HG02943 (cell line): ENCODE data around the gene IL17RA.
A peak's percentile ranks its signal among the peaks of the same experiment; 100 is the strongest.

Source experiments
- ATAC-seq: cut with Tn5 transposase; IDR thresholded peaks from one replicate; pipeline ENCODE4 v1.9.1; 2021; ENCODE audit warnings: mild to moderate bottlenecking, low read depth, moderate library complexity; ENCODE audit not compliant: unreplicated experiment

IL17RA gene

DNA sequence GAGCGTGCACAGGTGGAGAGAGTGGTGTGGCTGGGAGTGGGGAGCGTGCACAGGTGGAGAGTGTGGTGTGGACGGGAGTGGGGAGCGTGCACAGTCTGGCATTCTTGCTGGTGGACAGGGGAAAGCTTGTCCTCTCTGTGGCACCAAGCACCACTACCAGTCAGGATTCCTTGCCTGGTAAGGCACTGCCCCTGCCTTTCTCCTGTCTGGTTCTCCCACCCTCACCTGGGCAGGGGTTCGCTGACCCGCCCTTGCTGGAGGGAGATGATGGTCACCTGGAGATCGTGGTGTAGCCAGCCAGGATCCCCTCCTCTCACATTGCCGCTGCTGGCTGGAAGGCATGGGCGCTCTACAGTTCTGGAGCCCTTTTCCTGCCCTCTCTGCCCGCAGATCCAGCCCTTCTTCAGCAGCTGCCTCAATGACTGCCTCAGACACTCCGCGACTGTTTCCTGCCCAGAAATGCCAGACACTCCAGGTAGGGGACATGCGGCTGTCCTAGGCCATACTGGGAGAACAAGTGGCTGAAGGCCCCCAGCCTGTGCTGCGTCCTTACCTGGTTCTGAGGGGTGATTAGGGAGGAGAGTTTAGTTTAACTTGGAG, 19.6 kb downstream of the IL17RA start:
- no peak for ATAC-seq

DNA sequence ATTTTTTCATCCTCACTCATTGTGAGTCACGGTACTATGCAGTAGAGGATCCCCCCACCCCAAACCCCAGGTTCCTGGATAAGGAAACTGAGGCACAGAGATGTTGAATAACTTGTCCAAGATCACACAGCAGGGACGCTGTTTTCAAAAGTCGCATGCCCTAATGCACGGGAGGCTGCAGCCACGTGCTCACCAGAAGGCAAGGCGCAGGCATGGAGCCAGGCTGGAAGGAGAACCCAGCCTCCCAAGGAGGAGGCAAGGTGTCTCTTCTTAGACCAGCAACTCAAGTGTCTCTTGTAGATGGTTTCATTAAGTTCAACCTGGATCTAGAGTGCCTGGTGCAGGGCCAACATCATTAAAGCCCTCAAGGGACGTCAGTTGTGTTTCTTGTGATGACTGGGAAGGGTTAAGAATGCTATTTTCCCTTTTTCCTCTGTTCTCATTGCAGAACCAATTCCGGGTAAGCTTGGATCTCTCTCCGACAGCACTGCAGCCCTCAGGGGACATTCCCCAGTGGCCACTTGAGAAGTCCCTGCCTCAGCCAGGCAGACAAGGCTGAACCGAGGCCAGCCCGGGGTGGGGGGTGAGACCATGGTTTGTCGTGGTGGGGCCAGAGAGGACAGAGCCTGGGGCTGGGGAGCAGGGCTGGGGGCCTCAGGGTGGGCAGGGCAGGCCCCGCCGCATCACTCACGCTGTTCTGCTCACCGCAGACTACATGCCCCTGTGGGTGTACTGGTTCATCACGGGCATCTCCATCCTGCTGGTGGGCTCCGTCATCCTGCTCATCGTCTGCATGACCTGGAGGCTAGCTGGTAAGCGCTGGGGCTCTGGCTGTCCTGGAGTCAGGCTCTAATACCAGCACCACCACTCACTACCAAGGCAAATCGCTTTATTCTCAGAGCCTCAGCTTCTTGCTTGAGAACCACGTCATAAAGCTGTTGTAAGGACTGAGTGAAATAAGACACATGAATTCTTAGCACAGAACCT, 20.6 kb downstream of the IL17RA start:
- no peak for ATAC-seq

GRCh38 chr22:17106161-17106784, 21.5 kb downstream of the IL17RA start:
- ATAC-seq = peak; percentile 64

DNA sequence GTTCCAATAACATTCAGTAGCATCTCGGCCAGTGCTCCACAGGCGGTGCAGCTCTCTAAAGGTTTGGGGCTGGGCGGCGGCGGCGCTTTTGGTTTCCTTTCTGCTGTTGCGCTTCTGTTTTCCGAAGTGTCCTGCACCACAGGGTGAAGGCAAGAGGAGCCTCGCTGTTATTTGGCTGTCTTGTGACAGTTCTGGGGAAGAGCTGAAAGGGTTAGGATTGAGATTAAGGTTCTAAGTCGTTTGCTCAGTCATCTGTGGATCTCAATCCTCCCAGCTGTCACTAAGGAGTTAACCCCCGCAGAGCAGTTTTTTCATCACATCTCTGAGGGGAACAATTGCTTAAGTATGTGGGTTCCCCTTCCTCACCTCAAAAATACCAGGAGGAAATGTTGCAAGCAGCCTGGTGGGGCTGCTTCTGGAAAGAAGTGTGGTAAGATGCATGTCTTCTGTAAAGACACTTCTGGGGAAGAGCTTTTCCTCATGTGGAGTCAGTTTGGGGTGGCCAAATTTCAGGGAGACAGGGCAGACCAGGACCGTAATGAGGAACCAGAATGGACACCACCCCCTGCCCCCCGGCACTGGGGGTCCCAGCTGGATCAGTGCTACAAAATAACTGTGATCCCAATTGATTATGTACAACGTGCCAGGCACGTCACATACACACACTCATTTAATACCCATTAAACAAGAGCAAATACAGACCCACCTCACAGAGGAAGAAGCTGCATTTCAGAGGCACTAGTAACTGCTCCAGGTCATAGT, 22.2 kb downstream of the IL17RA start:
- peak; percentile 47 for ATAC-seq

GRCh38 chr22:17107547-17107810, 22.7 kb downstream of the IL17RA start:
- ATAC-seq = no peak

GRCh38 chr22:17108256-17109112, 23.7 kb downstream of the IL17RA start:
- ATAC-seq = no peak

GRCh38 chr22:17109113-17109865, 24.5 kb downstream of the IL17RA start:
- no peak for ATAC-seq

- no peak for ATAC-seq
Measured at GRCh38 chr22:17109976-17110375, 25.2 kb downstream of the IL17RA start.

DNA sequence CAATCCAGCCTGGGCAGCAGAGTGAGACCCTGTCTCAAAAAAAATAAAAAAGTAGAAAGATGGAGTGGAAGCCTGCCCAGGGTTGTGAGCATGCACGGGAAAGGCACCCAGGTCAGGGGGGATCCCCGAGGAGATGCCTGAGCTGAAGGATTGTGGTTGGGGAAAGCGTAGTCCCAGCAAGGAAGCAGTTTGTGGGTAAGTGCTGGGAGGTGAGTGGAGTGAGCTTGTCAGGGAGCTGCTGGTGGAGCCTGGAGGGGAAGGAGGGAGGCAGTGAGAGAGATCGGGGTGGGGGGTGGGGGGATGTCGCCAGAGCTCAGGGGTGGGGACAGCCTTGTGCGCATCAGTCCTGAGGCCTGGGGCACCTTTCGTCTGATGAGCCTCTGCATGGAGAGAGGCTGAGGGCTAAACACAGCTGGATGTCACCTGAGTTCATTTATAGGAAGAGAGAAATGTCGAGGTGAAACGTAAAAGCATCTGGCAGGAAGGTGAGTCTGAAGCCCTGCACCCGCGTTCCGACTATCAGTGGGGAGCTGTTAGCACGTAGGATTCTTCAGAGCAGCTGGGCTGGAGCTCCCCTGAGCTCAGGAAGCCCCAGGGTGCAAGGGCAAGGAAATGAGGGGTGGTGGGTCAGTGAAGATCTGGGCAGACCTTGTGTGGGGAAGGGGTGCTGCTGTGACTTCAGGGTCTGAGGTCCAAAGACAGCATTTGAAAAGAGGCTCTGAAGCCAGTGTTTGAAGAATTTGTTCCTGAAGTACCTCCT, 26.2 kb downstream of the IL17RA start:
- ATAC-seq = no peak

DNA sequence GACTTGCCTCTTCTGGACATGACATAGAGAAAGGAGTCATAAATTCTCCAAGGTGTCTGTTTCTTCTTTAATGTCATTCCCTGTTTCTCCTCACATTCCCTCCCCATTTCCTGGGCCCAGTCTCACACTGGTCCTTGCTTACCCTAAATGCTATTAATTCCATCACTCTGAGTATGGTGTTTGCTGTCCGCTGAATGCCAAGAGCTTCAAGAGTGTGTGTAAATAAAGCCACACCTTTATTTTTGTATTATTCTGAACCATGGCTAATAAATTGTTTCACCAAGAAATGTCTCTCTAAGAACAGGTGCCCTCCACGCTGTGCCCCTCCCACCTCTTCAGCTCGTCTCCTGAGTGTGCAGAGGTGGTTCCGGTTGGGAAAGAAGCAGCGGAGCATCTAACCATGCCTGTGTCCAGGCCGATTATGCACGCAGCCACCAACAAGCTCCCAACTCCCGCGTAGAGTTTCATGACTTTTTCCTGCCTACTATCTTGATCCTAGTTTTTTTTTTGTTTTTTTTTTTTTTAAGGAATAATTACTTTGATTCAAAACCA, 27.8 kb downstream of the IL17RA start:
- no peak for ATAC-seq

GRCh38 chr22:17113600-17113999, 28.8 kb downstream of the IL17RA start:
- no peak for ATAC-seq

DNA sequence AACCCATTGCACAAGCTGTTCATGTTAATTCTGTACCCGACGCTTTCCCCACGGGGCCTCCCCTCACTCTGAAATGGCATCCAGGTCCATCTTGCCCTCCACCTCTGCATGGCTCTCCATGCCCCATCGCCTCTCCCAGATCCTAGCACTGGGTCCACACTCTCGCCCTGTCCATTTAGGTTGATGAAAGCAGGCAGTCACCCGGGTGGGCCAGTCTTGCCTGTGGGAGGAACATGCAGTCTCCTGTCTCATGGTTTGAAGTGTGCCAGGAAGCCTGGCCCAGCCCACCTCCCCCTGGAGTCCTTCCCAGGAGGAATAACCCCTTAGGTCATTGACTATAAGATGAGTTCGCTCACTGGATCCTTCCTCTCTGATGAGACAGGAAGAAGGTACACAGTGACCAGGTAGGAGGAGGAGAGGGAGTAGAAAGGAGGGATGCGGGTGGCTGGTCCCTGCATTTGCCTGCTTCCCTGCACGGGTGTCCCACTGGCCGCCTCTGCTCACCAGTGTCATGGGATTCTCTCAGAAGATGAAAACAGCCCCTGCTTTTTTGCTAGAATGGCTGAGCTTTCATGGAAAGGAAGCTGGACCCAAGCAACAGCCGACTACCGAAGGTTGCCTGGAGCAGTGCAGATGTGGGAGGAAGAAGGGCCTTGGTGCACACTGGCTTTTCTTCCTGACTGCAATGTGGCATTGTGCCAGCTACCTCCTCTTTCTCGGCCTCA, 29.5 kb downstream of the IL17RA start:
- no peak for ATAC-seq

DNA sequence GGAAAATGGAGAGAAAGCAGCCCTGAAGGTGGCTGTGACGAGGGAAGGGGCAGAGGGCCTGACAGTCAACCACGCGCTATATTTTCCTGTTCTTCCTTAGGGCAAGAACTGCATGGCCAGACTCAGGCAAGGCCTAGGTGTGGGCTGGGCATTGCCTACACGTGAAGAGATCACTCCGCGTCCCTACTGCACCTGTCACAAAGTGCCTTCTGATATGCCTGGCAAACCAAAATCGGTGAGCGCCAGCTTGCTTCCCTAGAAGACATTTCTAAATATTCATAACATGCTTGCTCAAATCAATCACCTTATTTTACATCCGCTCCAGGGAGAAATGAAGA, 30.1 kb downstream of the IL17RA start:
- ATAC-seq = no peak

DNA sequence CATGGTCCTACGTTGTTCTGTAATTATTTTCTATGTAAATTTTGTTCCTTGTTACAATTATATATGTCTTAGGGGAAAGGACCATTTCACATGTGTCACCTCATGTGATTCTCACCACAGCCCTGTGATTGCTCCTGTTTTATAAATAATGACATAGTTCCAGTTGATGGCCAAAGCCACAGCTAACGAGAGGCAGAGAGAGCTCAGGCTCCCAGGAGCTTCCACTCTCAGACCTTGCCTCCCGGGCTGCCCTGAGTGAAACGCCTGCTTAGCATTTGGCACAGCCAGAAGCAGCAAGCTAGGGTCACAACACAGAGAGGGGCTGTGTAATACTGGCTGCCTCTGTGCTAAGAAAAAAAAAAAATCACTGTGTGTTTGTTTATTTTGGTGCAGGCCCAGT, 30.4 kb downstream of the IL17RA start:
- ATAC-seq = no peak

DNA sequence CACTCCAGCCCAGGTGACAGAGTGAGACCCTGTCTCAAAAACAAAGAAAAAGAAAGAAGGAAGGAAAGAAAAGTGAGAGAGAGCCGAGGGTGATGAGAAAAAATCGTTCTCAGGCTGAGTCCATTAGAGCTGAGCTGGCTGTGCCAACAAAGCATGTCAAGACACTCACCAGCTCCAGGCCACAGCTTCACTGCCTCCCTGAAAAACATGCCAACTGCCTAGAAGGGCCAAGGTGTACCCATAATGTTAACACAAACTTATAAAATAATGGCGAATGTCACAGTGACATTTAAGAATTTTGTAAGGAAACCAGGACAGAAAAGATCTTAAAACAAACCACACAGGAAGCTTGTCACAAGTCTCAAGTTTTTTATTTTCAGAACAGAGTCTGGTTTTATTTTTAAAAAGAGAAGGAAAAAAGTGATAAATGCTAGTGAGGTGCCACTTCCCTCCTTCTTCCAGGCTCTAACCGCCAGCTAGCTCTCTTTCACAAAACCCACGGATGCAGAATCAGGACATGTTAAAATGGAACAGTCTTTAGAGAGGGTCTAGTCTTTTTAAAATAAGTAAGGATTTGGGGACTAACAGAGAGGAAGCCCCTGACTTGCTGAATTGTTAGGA, 31.3 kb downstream of the IL17RA start:
- ATAC-seq = no peak

GRCh38 chr22:17116572-17117330, 32.0 kb downstream of the IL17RA start:
- ATAC-seq = no peak

DNA sequence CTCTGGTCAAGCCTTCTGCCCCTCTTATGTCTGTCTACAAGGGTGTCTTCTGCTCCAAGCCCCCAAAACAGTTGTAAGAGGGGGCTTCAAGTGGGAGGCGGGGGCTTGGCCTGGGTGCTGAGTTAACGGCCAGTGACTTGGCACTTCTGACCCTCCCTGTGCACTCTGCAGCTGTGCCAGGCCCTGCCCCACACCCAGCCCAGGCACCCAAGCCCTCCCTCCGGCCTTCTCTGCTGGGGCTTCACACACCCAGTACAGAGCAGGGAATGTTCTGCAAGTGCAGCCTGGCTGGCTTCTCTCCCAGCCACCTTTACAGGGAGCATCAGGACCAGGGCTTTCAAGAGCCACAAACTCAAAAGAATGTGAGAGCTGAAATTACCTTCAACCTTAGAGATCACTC, 32.6 kb downstream of the IL17RA start:
- ATAC-seq = no peak
